Endothelial cell of umbilical vein (primary cell): Measurements from ENCODE around the gene ZNF12.

Experiments used
- CTCF ChIP-seq, 2 donors: IDR thresholded peaks; 1 replicate in 1 of 2; 2 replicates in 1 of 2; pipeline ENCODE4 v1.5.1; 2011; ENCODE audit warnings: low read length in 2 of 2, mild to moderate bottlenecking in 2 of 2, moderate library complexity in 2 of 2, control low read depth in 1 of 2, inconsistent platforms in 1 of 2, low read depth in 1 of 2; ENCODE audit not compliant: insufficient read depth in 1 of 2; ENCODE audit errors: extremely low read depth in 1 of 2
- EZH2 ChIP-seq: IDR thresholded peaks from 2 replicates; pipeline ENCODE4 v1.6.1; 2012; ENCODE audit warnings: borderline replicate concordance, low read depth, mild to moderate bottlenecking, moderate library complexity, low read length, inconsistent platforms; ENCODE audit not compliant: severe bottlenecking
- FOS ChIP-seq: IDR thresholded peaks from 2 replicates; pipeline ENCODE4 v1.6.1; 2011; ENCODE audit warnings: mild to moderate bottlenecking, low read length, moderate library complexity, borderline replicate concordance; ENCODE audit not compliant: insufficient read depth
- JUN ChIP-seq: IDR thresholded peaks from 2 replicates; pipeline ENCODE4 v1.6.1; 2011; ENCODE audit warnings: borderline replicate concordance, low read depth; ENCODE audit not compliant: insufficient read length, insufficient read depth
- MAX ChIP-seq: IDR thresholded peaks from 2 replicates; pipeline ENCODE4 v1.6.1; 2011; ENCODE audit not compliant: insufficient read depth, insufficient read length
- MYC ChIP-seq: IDR thresholded peaks from one replicate; pipeline ENCODE4 v1.6.1; 2011; ENCODE audit warnings: mild to moderate bottlenecking, low read depth, low read length
- POLR2A ChIP-seq: IDR thresholded peaks from 2 replicates; pipeline ENCODE4 v1.6.1; 2012; ENCODE audit warnings: low read depth, mild to moderate bottlenecking, control low read depth, low read length
- POLR2AphosphoS5 ChIP-seq: IDR thresholded peaks from 2 replicates; pipeline ENCODE4 v1.6.1; 2012; ENCODE audit warnings: low read depth, mild to moderate bottlenecking, control low read depth, low read length, moderate library complexity; ENCODE audit not compliant: insufficient read depth

- TF ChIP-seq CTCF (IDR thresholded peaks at IDR 0.05; ENCODE audit: extremely low read depth in 1 of 2, insufficient read depth in 1 of 2, low read depth in 1 of 2, low read length in 2 of 2), result no peak
- no peak for TF ChIP-seq POLR2A
- no peak for TF ChIP-seq MAX
- TF ChIP-seq MYC, result no peak
- TF ChIP-seq POLR2AphosphoS5, result no peak
- no peak for TF ChIP-seq FOS
- no peak for TF ChIP-seq EZH2
- no peak for TF ChIP-seq JUN
Observed at GRCh38 chr7:6648066-6648814, 58.5 kb downstream of the ZNF12 start.
